ENCODE results near the gene SLC13A4.
A peak's percentile ranks its signal among the peaks of the same experiment; 100 is the strongest.

Gene SLC13A4

GRCh38 chr7:135715055-135715522 lies 12.9 kb downstream of the SLC13A4 start:
- no peak for TF ChIP-seq CTCF (IDR thresholded peaks at IDR 0.05; ENCODE audit: low read length, missing control alignments)
- DNase-seq (ENCODE audit: low read depth) = no peak
- no peak overlapping the region for H3K4me3 ChIP-seq (replicated peaks; ENCODE audit: low read depth, low read length)

- no peak for TF ChIP-seq CTCF (IDR thresholded peaks at IDR 0.05; ENCODE audit: low read length, missing control alignments)
- H3K4me3 ChIP-seq (replicated peaks; ENCODE audit: low read depth, low read length) = no peak overlapping the region
- peak; percentile 40 for DNase-seq (ENCODE audit: low read depth)
Measured at GRCh38 chr7:135714534-135715009, 13.4 kb downstream of the SLC13A4 start.

- no peak for TF ChIP-seq CTCF (IDR thresholded peaks at IDR 0.05; ENCODE audit: low read length, missing control alignments)
- H3K4me3 ChIP-seq (replicated peaks; ENCODE audit: low read depth, low read length) = no peak overlapping the region
- DNase-seq (ENCODE audit: low read depth) = no peak
Measured at GRCh38 chr7:135713836-135714470, 14.0 kb downstream of the SLC13A4 start.

- no peak for TF ChIP-seq CTCF (IDR thresholded peaks at IDR 0.05; ENCODE audit: low read length, missing control alignments)
- H3K4me3 ChIP-seq (replicated peaks; ENCODE audit: low read depth, low read length) = no peak overlapping the region
- peak; percentile 42 for DNase-seq (ENCODE audit: low read depth)
Measured at GRCh38 chr7:135712796-135713195, 15.2 kb downstream of the SLC13A4 start.

- TF ChIP-seq CTCF (IDR thresholded peaks at IDR 0.05; ENCODE audit: low read length, missing control alignments) = peak; percentile 20
- H3K4me3 ChIP-seq (replicated peaks; ENCODE audit: low read depth, low read length) = no peak overlapping the region
- peak; percentile 28 for DNase-seq (ENCODE audit: low read depth)
Measured at GRCh38 chr7:135712182-135712782, 15.7 kb downstream of the SLC13A4 start.

GRCh38 chr7:135711139-135711469 lies 16.9 kb downstream of the SLC13A4 start:
- TF ChIP-seq CTCF (IDR thresholded peaks at IDR 0.05; ENCODE audit: low read length, missing control alignments) = no peak
- no peak for DNase-seq (ENCODE audit: low read depth)
- no peak overlapping the region for H3K4me3 ChIP-seq (replicated peaks; ENCODE audit: low read depth, low read length)
